GM12878 (cell line): ENCODE results near the gene METTL23. TPM values are rescaled to one million over a fixed set of nuclear protein-coding genes. Genes with fewer than 3 reads are reported as not detected.

ENCODE experiments used
- BACH1 ChIP-seq: fragments of 450-650 bp; IDR thresholded peaks from 2 replicates; pipeline ENCODE4 v1.6.1; 2017; ENCODE audit warnings: mild to moderate bottlenecking, borderline replicate concordance
- BHLHE40 ChIP-seq, 2 experiments: fragments of 450-650 bp in 1 of 2; IDR thresholded peaks; 2 replicates each; pipeline ENCODE4 v1.6.1; 2011 to 2017; ENCODE audit warnings: low read depth in 2 of 2, borderline replicate concordance in 1 of 2, improper control_type of control experiment in 1 of 2, low read length in 1 of 2, mild to moderate bottlenecking in 1 of 2
- CBX3 ChIP-seq: fragments of 200-600 bp; sonication (generic); IDR thresholded peaks from 2 replicates; pipeline ENCODE4 v1.6.1; 2016; ENCODE audit warnings: low read depth, borderline replicate concordance
- CEBPB ChIP-seq, 2 experiments: fragments of 150-350 bp in 1 of 2; IDR thresholded peaks; 2 replicates each; pipeline ENCODE4 v1.6.1; 2012 to 2014; ENCODE audit warnings: low read depth in 2 of 2, low read length in 2 of 2, borderline replicate concordance in 1 of 2, inconsistent platforms in 1 of 2
- EP300 ChIP-seq, 2 experiments: fragments of 150-350 bp in 1 of 2; IDR thresholded peaks; 2 replicates each; pipeline ENCODE4 v1.6.1; 2011 to 2012; ENCODE audit warnings: low read depth in 2 of 2, low read length in 2 of 2, borderline replicate concordance in 1 of 2, improper control_type of control experiment in 1 of 2, inconsistent platforms in 1 of 2; ENCODE audit not compliant: control insufficient read depth in 1 of 2
- KLF5 ChIP-seq: fragments of 450-650 bp; IDR thresholded peaks from 2 replicates; pipeline ENCODE4 v1.6.1; 2014; ENCODE audit warnings: mild to moderate bottlenecking; ENCODE audit not compliant: partially characterized antibody
- MLLT1 ChIP-seq: fragments of 450-650 bp; IDR thresholded peaks from 2 replicates; pipeline ENCODE4 v1.6.1; 2016; ENCODE audit warnings: mild to moderate bottlenecking
- MYB ChIP-seq: fragments of 150-350 bp; IDR thresholded peaks from 2 replicates; pipeline ENCODE4 v1.6.1; 2014; ENCODE audit warnings: mild to moderate bottlenecking, low read depth, low read length, borderline replicate concordance
- NFIC ChIP-seq: IDR thresholded peaks from 2 replicates; pipeline ENCODE4 v1.6.1; 2012; ENCODE audit warnings: low read depth, mild to moderate bottlenecking, inconsistent platforms, low read length, moderate library complexity
- NR2C1 ChIP-seq: fragments of 450-650 bp; IDR thresholded peaks from 2 replicates; pipeline ENCODE4 v1.6.1; 2017; ENCODE audit warnings: antibody characterized with exemption, mild to moderate bottlenecking, moderate library complexity
- NR2F1 ChIP-seq: fragments of 450-650 bp; conservative IDR thresholded peaks from 2 replicates; pipeline ENCODE4 v1.6.1; 2017; ENCODE audit warnings: mild to moderate bottlenecking
- SIN3A ChIP-seq: IDR thresholded peaks from 2 replicates; pipeline ENCODE4 v1.6.1; 2012; ENCODE audit warnings: low read depth, low read length, improper control_type of control experiment
- YY1 ChIP-seq: IDR thresholded peaks from 2 replicates; pipeline ENCODE4 v1.6.1; 2011; ENCODE audit warnings: low read depth, mild to moderate bottlenecking, low read length
- ZNF24 ChIP-seq: fragments of 450-650 bp; IDR thresholded peaks from 2 replicates; pipeline ENCODE4 v1.6.1; 2017; ENCODE audit warnings: antibody characterized with exemption, mild to moderate bottlenecking
- ZNF687 ChIP-seq: fragments of 450-650 bp; IDR thresholded peaks from 2 replicates; pipeline ENCODE4 v1.6.1; 2017; ENCODE audit warnings: mild to moderate bottlenecking, moderate library complexity
- polyA plus RNA-seq, 11 experiments: library from polyadenylated mRNA; depleted of rRNA in 4 of 11; unstranded in 6 of 11; stranded (reverse) in 5 of 11; fragments of >200 nt; fragmentation: Nextera tagmentation in 4 of 11; fragmentation: Illumina TruSeq in 1 of 11; extraction: Ambion mirVana in 4 of 11; extraction: Trizol in 1 of 11; gene quantifications; 1 replicate in 1 of 11; 2 replicates in 10 of 11; pipeline versions ENCODE4 v1.2.1 to v1.2.3, GENCODE V29; 2011 to 2016; ENCODE audit warnings: inconsistent platforms in 2 of 11, missing spikeins in 2 of 11, low read depth in 1 of 11
- total RNA-seq, 4 experiments: library from RNA; depleted of rRNA in 3 of 4; stranded (reverse); fragments of >200 nt in 3 of 4; fragmentation: Illumina TruSeq in 1 of 4; extraction: Trizol in 1 of 4; gene quantifications; 2 replicates each; pipeline versions ENCODE4 v1.2.1 to v1.2.3, GENCODE V29; 2013 to 2021
- TF ChIP-seq, protein P1 (sequence below): IDR thresholded peaks from 2 replicates; pipeline ENCODE4 v1.6.1; 2012; ENCODE audit warnings: low read depth, low read length, improper control_type of control experiment
- TF ChIP-seq, protein P2 (sequence below): IDR thresholded peaks from 2 replicates; pipeline ENCODE4 v1.6.1; 2011; ENCODE audit warnings: borderline replicate concordance, low read depth, mild to moderate bottlenecking, moderate library complexity, mixed read lengths, low read length; ENCODE audit not compliant: insufficient read depth; ENCODE audit errors: extremely low read length
- TF ChIP-seq, protein P3 (sequence below): fragments of 450-650 bp; IDR thresholded peaks from 2 replicates; pipeline ENCODE4 v1.6.1; 2017; ENCODE audit warnings: antibody characterized with exemption, mild to moderate bottlenecking, moderate library complexity

METTL23 gene
- total and polyA plus RNA-seq, 10 of the 15 experiments (the other 5 are each of a cell fraction or from before 2014, with no cell fraction given) = 25.6 to 61.5 (median 30.9) TPM

- TF ChIP-seq EP300 (IDR thresholded peaks at IDR 0.05; ENCODE audit: borderline replicate concordance in 1 of 2, control insufficient read depth in 1 of 2, low read depth in 2 of 2, low read length in 2 of 2) (no peak), BHLHE40 (IDR thresholded peaks at IDR 0.05; ENCODE audit: borderline replicate concordance in 1 of 2, low read depth in 2 of 2, low read length in 1 of 2) (peak in 1 of 2 experiments; percentile 72; a peak in 2 of 4 replicates), NFIC (no peak), MLLT1 (no peak; the same call in 1 of the 2 replicates), NR2F1 (peak; percentile 26), NR2C1 (peak; percentile 83), KLF5 (no peak), CEBPB (IDR thresholded peaks at IDR 0.05; ENCODE audit: borderline replicate concordance in 1 of 2, low read depth in 2 of 2, low read length in 2 of 2) (no peak), ZNF687 (peak; percentile 67; the same call in 1 of the 2 replicates), BACH1 (peak; percentile 96), ZNF24 (peak; percentile 67; the same call in 1 of the 2 replicates), SIN3A (peak; percentile 44; the same call in 1 of the 2 replicates), CBX3 (no peak), MYB (no peak), YY1 (peak; percentile 99)
- TF ChIP-seq, protein P1, sequence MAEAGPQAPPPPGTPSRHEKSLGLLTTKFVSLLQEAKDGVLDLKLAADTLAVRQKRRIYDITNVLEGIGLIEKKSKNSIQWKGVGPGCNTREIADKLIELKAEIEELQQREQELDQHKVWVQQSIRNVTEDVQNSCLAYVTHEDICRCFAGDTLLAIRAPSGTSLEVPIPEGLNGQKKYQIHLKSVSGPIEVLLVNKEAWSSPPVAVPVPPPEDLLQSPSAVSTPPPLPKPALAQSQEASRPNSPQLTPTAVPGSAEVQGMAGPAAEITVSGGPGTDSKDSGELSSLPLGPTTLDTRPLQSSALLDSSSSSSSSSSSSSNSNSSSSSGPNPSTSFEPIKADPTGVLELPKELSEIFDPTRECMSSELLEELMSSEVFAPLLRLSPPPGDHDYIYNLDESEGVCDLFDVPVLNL = no peak
- TF ChIP-seq, protein P2, sequence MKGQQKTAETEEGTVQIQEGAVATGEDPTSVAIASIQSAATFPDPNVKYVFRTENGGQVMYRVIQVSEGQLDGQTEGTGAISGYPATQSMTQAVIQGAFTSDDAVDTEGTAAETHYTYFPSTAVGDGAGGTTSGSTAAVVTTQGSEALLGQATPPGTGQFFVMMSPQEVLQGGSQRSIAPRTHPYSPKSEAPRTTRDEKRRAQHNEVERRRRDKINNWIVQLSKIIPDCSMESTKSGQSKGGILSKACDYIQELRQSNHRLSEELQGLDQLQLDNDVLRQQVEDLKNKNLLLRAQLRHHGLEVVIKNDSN = peak; percentile 15
- TF ChIP-seq, protein P3, sequence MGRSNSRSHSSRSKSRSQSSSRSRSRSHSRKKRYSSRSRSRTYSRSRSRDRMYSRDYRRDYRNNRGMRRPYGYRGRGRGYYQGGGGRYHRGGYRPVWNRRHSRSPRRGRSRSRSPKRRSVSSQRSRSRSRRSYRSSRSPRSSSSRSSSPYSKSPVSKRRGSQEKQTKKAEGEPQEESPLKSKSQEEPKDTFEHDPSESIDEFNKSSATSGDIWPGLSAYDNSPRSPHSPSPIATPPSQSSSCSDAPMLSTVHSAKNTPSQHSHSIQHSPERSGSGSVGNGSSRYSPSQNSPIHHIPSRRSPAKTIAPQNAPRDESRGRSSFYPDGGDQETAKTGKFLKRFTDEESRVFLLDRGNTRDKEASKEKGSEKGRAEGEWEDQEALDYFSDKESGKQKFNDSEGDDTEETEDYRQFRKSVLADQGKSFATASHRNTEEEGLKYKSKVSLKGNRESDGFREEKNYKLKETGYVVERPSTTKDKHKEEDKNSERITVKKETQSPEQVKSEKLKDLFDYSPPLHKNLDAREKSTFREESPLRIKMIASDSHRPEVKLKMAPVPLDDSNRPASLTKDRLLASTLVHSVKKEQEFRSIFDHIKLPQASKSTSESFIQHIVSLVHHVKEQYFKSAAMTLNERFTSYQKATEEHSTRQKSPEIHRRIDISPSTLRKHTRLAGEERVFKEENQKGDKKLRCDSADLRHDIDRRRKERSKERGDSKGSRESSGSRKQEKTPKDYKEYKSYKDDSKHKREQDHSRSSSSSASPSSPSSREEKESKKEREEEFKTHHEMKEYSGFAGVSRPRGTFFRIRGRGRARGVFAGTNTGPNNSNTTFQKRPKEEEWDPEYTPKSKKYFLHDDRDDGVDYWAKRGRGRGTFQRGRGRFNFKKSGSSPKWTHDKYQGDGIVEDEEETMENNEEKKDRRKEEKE = no peak
Measured at GRCh38 chr17:76736349-76737081, 9.9 kb downstream of the METTL23 start (continued).
